ENCODE measurements around the gene GMPPB.

The GMPPB gene

DNA sequence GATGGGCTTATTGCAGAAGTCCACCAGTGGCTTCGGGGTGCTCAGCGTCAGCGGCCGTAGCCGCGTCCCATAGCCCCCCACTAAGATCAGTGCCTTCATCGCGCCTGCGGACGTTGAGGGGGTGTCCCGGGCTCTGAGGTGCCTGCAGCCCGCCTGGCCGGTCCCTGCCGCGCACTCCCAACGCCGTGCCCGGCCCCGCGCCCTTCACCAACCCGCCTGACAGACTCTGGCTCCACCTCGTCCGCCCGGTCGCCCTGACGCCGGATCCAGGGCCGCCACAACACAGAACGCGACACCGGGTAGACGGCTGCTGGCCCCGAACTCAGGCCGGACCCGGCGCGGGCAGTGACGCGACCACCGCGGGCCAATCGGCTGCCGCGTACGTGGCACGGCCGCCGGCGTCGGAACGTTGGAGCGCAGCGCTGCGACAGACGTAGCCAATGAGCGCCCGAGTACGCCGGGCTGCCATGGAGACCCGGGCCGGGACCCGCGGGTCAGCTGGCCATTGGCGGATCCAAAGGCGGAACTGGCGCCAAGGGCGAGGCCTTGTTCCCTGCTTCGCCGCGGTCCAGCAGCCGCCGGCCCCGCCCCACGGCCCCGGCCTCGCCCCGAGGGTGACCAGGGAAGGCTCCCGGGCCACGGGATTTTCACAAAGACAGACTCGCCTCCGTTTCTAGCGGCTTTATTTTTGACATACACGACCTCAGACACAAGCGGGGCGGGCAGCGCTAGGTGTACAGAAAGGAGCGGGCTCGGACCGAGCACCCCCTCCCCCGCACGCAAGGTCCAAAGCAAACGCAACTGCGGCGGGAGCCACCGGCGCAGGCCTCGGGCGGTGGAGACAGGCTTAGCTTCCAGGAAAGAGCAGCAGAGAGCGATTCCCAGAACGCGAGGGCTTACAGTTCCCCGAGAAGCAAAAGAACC is at the start of gene GMPPB:
Gene GMPPB, minus strand, starts transcription at position 324 of the 924 bp plus-strand sequence. Its CDS starts 225 bp downstream, at position 99.
- peak within 1 kb of the TSS; percentile 36; the same call in 1 of the 2 replicates for H3K27ac ChIP-seq
- H3K9ac ChIP-seq (ENCODE audit: insufficient read length), result peak within 1 kb of the TSS; percentile 86
- peak within 1 kb of the TSS; percentile 84 for H3K4me3 ChIP-seq
- H3K36me3 ChIP-seq (ENCODE audit: insufficient read depth, low read length), result no peaks in the 10 kb centered on the region; the same call in 1 of the 2 replicates
- DNase-seq (ENCODE audit: low read depth, low spot score), result no peak
- no peak for TF ChIP-seq EZH2 (IDR thresholded peaks at IDR 0.05)
- peak; percentile 73 for TF ChIP-seq POLR2AphosphoS5 (IDR thresholded peaks at IDR 0.05; ENCODE audit: borderline replicate concordance, low read depth, low read length)
- H3K9me3 ChIP-seq (ENCODE audit: low read depth, low read length), result no peaks in the 10 kb centered on the region

DNA sequence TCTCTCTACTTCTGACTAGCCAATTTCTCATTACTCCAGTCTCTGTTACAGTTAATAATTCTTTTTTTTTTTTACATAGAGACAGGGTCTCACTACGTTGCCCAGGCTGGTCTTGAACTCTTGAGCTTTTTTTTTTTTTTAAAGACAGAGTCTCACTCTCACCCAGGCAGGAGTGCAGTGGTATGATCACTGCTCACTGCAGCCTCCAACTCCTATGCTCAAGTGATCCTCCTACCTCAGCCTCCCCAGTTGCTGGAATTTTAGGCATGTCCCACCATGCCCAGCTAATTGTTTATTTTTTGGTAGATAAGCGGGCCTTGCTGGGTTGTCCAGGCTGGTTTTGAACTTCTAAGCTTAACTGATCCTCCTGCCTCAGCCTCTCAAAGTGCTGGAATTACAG is 49.0 kb upstream of the GMPPB start:
- Histone ChIP-seq H3K4me3 (no peak overlapping the region), H3K36me3 (ENCODE audit: insufficient read depth, low read length) (no peaks in the 10 kb centered on the region), H3K9ac (ENCODE audit: insufficient read length) (no peak overlapping the region), H3K9me3 (ENCODE audit: low read depth, low read length) (no peaks in the 10 kb centered on the region), H3K27ac (no peak overlapping the region)
- DNase-seq (ENCODE audit: low read depth, low spot score), result no peak
- no peak for TF ChIP-seq FOXP2 (optimal IDR thresholded peaks at IDR 0.05; ENCODE audit: control extremely low read depth, extremely low read length, insufficient read depth)
- no peak for TF ChIP-seq POLR2AphosphoS5 (IDR thresholded peaks at IDR 0.05; ENCODE audit: borderline replicate concordance, low read depth, low read length)
- no peak for TF ChIP-seq EZH2 (IDR thresholded peaks at IDR 0.05)

DNA sequence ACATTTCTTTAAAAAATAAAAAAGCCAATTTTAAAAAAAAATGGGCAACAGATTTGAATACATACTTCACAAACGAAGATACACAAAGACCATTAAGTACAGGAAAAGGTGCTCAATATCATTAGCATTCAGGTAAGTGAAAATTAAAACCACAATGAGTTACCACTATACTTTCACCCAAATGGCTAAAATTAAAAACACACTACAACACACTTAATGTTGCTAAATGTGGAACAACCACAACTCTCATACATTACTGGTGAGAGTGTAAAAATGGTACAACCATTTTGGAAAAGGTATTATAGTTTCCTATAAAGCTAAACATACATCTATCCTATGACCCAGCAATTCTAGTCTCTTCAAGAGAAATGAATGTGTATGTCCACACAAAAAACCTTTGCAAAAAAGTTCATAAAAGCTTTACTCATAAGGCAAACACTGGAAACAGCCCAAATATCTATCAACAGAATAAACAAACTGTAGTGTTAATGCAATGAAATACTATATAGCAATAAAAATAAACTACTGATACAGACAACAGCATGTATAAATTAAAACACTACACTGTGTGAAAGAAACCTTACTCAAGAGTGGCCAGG is 47.7 kb upstream of the GMPPB start:
- Histone ChIP-seq H3K9me3 (ENCODE audit: low read depth, low read length) (no peaks in the 10 kb centered on the region), H3K4me3 (no peak overlapping the region), H3K36me3 (ENCODE audit: insufficient read depth, low read length) (no peaks in the 10 kb centered on the region), H3K9ac (ENCODE audit: insufficient read length) (no peak overlapping the region), H3K27ac (no peak overlapping the region)
- DNase-seq (ENCODE audit: low read depth, low spot score), result no peak
- TF ChIP-seq EZH2 (IDR thresholded peaks at IDR 0.05) (no peak), POLR2AphosphoS5 (IDR thresholded peaks at IDR 0.05; ENCODE audit: borderline replicate concordance, low read depth, low read length) (no peak), FOXP2 (optimal IDR thresholded peaks at IDR 0.05; ENCODE audit: control extremely low read depth, extremely low read length, insufficient read depth) (no peak)

DNA sequence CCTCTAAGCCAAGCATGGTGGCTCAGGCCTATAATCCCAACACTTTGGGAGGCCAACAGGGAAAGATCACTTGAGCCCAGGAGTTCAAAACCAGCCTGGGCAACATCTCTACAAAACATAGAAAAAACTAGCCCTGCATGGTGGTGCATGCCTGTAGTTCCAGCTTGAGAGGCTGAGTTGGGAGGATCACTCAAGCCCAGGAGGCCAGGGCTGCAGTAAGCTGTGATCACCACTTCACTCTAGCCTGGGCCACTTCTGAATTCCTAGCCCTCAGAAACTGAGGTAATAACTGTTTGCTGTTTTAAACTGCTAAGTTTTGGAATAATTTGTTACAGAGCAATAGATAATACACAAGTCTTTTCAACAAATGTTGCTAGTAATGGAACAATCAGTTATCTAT is 46.2 kb upstream of the GMPPB start:
- no peaks in the 10 kb centered on the region for H3K36me3 ChIP-seq (ENCODE audit: insufficient read depth, low read length)
- H3K9ac ChIP-seq (ENCODE audit: insufficient read length), result no peak overlapping the region
- no peaks in the 10 kb centered on the region for H3K9me3 ChIP-seq (ENCODE audit: low read depth, low read length)
- no peak for DNase-seq (ENCODE audit: low read depth, low spot score)
- H3K27ac ChIP-seq, result no peak overlapping the region
- TF ChIP-seq FOXP2 (optimal IDR thresholded peaks at IDR 0.05; ENCODE audit: control extremely low read depth, extremely low read length, insufficient read depth), result no peak
- TF ChIP-seq EZH2 (IDR thresholded peaks at IDR 0.05), result no peak
- no peak for TF ChIP-seq POLR2AphosphoS5 (IDR thresholded peaks at IDR 0.05; ENCODE audit: borderline replicate concordance, low read depth, low read length)
- H3K4me3 ChIP-seq, result no peak overlapping the region

DNA sequence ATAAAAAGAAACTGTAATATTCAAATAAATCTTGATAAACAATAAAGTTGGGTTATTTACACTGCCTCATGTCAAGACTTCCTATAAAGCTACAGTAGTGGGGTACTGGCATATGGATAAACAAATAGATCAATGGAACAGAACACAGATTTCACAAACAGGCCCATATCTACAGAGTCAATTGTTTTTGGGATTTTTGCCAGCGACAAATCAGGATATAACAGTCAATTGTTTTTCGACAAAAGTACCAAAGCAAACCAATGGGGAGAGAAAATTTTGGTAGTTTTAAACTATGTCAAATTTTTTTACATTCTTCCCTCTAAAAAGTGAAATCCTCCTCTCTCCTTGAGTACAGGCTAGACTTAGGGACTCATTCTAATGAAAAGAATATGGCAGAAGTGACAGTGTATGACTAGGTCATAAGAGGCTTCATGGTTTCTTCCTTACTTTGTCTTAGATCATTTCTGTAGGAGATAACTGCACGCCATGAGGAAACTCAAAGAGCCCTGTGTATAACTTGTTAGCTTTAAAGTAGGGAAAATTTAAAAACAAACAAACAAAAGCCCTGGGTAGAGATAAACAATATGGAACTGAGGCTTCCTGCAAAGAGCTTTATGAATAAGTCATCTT is 45.6 kb upstream of the GMPPB start:
- TF ChIP-seq POLR2AphosphoS5 (IDR thresholded peaks at IDR 0.05; ENCODE audit: borderline replicate concordance, low read depth, low read length), result no peak
- no peak for TF ChIP-seq FOXP2 (optimal IDR thresholded peaks at IDR 0.05; ENCODE audit: control extremely low read depth, extremely low read length, insufficient read depth)
- TF ChIP-seq EZH2 (IDR thresholded peaks at IDR 0.05), result no peak
- no peaks in the 10 kb centered on the region for H3K9me3 ChIP-seq (ENCODE audit: low read depth, low read length)
- no peaks in the 10 kb centered on the region for H3K36me3 ChIP-seq (ENCODE audit: insufficient read depth, low read length)
- no peak overlapping the region for H3K4me3 ChIP-seq
- H3K9ac ChIP-seq (ENCODE audit: insufficient read length), result no peak overlapping the region
- no peak overlapping the region for H3K27ac ChIP-seq
- no peak for DNase-seq (ENCODE audit: low read depth, low spot score)

DNA sequence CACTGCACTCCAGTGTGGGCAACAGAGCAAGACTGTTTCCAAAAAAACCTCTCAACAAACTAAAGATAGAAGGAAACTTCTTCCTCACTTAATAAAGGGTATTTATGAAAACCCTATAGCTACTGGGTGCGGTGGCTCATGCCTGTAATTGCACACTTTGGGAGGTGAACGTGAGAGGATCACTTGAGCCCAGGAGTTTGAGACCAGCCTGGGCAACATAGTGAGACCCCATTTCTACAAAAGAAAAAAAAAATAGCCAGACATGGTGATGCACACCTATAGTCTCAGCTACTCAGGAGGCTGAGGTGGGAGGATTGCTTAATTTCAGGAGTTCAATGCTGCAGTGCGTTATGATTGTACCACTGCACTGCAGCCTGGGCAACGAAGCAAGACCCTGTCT is 40.2 kb upstream of the GMPPB start:
- TF ChIP-seq FOXP2 (optimal IDR thresholded peaks at IDR 0.05; ENCODE audit: control extremely low read depth, extremely low read length, insufficient read depth) (no peak), POLR2AphosphoS5 (IDR thresholded peaks at IDR 0.05; ENCODE audit: borderline replicate concordance, low read depth, low read length) (no peak), EZH2 (IDR thresholded peaks at IDR 0.05) (no peak)
- Histone ChIP-seq H3K27ac (no peak overlapping the region), H3K4me3 (no peak overlapping the region), H3K9me3 (ENCODE audit: low read depth, low read length) (no peaks in the 10 kb centered on the region), H3K9ac (ENCODE audit: insufficient read length) (no peak overlapping the region), H3K36me3 (ENCODE audit: insufficient read depth, low read length) (no peaks in the 10 kb centered on the region)
- no peak for DNase-seq (ENCODE audit: low read depth, low spot score)

DNA sequence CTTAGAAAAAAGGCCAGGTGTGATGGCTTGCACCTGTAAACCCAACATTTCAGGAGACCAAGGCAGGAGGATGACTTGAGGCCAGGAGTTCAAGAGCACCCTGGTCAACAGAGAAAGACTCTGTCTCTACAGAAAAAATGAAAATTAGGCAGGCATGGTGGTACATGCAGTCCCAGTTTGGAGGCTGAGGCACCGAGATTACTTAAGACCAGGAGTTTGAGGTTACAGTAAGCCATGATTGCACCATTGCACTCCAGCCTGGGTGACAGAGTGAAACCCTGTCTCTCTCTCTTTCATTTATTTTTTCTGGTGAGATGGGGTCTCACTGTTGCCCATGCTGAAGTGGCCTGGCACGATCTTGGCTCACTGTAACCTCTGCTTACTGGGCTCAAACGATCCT is 37.9 kb upstream of the GMPPB start:
- no peak overlapping the region for H3K9ac ChIP-seq (ENCODE audit: insufficient read length)
- DNase-seq (ENCODE audit: low read depth, low spot score), result no peak
- H3K27ac ChIP-seq, result no peak overlapping the region
- H3K9me3 ChIP-seq (ENCODE audit: low read depth, low read length), result no peaks in the 10 kb centered on the region
- TF ChIP-seq POLR2AphosphoS5 (IDR thresholded peaks at IDR 0.05; ENCODE audit: borderline replicate concordance, low read depth, low read length), result no peak
- no peak overlapping the region for H3K4me3 ChIP-seq
- H3K36me3 ChIP-seq (ENCODE audit: insufficient read depth, low read length), result no peaks in the 10 kb centered on the region

DNA sequence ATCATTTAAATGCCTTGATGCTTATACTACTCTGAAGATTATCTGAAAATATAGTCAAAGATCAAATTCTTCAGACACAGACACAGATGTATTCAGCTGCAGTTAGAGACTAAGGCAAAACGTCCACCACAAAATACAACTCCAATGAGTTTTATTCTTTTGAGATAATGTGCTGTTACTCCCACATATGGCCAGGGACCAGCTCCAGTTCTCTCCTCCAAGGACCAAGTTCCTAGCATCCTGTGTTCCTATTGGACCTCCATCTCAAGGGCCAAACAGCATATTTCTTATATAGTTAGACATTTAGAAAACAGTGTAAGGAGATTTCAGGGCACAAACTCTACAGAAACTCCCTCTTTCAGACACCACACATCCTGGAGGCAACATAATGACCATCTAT is 35.5 kb upstream of the GMPPB start:
- H3K4me3 ChIP-seq, result no peak overlapping the region
- no peak overlapping the region for H3K9ac ChIP-seq (ENCODE audit: insufficient read length)
- no peaks in the 10 kb centered on the region for H3K36me3 ChIP-seq (ENCODE audit: insufficient read depth, low read length)
- H3K9me3 ChIP-seq (ENCODE audit: low read depth, low read length), result no peaks in the 10 kb centered on the region
- DNase-seq (ENCODE audit: low read depth, low spot score), result no peak
- TF ChIP-seq FOXP2 (optimal IDR thresholded peaks at IDR 0.05; ENCODE audit: control extremely low read depth, extremely low read length, insufficient read depth) (no peak), POLR2AphosphoS5 (IDR thresholded peaks at IDR 0.05; ENCODE audit: borderline replicate concordance, low read depth, low read length) (no peak), EZH2 (IDR thresholded peaks at IDR 0.05) (no peak)
- no peak overlapping the region for H3K27ac ChIP-seq

Measured in SK-N-MC (cell line).